Measurements from ENCODE around the gene PRR9.

DNA sequence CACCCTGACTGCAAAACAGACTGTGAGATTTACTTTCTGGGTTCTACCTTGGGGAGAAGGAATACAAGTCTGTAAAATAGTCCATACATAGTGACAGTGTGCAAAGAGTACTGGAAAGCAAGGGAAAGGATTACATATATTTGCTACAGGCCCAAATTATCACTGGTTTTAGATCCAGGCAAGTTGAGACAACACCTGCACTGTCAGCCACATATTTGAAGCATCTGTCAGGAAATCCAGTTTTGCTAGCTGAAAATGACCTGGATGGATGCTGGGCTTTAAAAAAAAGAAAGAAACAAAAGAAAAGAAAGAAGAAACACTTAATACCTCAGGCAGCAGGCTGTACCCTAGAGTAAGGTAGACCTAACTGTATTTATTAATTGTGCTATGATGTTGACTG, 42.8 kb upstream of the PRR9 start:
- TF ChIP-seq CTCF (conservative IDR thresholded peaks at IDR 0.05; ENCODE audit: low read depth, low read length) (no peak), EZH2phosphoT487 (IDR thresholded peaks at IDR 0.05; ENCODE audit: borderline replicate concordance, low read length) (no peak)

All from PC-3 (cell line).